ENCODE data around the gene AATK. TPM values are rescaled to one million over a fixed set of nuclear protein-coding genes. Genes with fewer than 3 reads are reported as not detected.
"Not testable (repeated sequence)": the region's sequence is repeated elsewhere in the genome, so short reads cannot be mapped to it uniquely, and the experiment has no call there.

AATK gene
- total RNA-seq, 1 donor from 2014 or later = 0.70 TPM

- no peak for DNase-seq (ENCODE audit: low spot score)
- no peak for ATAC-seq
These were observed 86.0 kb downstream of the AATK start for GRCh38 chr17:81080019-81080418.

- not testable (repeated sequence) for ATAC-seq; DNase-seq (ENCODE audit: low spot score)
These were observed 87.8 kb downstream of the AATK start for GRCh38 chr17:81078026-81078913.

GRCh38 chr17:81076141-81076679, 89.8 kb downstream of the AATK start:
- no peak for ATAC-seq
- no peak for DNase-seq (ENCODE audit: low spot score)

DNA sequence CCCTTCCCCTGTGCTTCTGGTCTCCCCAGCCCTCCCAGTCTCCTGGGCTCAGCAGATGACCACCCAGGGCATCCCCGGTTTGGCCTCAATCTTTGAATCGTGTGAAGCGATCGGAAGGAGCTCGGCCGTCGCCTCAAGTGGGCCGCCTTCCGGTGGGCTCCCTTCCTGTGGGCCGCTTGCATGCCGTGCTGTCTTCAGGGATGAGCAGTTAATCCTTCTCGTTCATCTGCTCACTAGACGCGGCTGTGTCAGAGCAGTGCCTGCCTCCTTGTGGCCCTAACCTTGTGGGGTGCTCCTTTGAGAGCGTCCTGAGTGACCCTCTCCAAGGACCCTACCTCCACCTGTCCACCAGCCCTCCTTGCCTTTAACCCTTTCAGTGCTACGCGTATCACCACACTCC, 90.7 kb downstream of the AATK start:
- DNase-seq (ENCODE audit: low spot score) (no peak), ATAC-seq (no peak)

DNA sequence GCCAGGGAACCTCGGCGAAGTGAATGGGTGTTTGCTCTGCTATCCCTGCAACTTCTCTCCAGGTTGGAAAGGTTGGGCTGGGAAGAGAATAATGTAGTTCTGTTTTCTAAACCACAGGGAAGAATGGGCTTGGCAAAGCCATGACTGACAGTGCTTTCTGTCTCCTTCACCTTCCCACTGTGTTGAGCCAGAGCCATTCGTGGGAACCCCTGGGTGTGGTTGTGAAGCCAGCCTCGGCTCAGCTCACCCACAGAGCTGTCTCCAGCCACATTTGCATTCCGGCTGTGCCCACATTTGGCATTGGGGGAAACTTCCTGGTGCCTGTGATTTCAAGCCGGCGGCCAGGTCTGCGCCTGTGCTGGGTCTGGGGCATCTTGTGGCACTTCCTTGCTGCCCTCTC, 91.1 kb downstream of the AATK start:
- ATAC-seq = no peak
- no peak for DNase-seq (ENCODE audit: low spot score)

GRCh38 chr17:81073967-81074839, 91.8 kb downstream of the AATK start:
- no peak for ATAC-seq

GRCh38 chr17:81071761-81072741, 94.0 kb downstream of the AATK start:
- ATAC-seq = no peak
- no peak for DNase-seq (ENCODE audit: low spot score)

More at GRCh38 chr17:81073967-81074839, 91.8 kb downstream of the AATK start:
- DNase-seq (ENCODE audit: low spot score) = no peak

- peak; percentile 15 for ATAC-seq
- DNase-seq (ENCODE audit: low spot score) = peak; percentile 63
These were observed 95.3 kb downstream of the AATK start for GRCh38 chr17:81070541-81071246.

DNA sequence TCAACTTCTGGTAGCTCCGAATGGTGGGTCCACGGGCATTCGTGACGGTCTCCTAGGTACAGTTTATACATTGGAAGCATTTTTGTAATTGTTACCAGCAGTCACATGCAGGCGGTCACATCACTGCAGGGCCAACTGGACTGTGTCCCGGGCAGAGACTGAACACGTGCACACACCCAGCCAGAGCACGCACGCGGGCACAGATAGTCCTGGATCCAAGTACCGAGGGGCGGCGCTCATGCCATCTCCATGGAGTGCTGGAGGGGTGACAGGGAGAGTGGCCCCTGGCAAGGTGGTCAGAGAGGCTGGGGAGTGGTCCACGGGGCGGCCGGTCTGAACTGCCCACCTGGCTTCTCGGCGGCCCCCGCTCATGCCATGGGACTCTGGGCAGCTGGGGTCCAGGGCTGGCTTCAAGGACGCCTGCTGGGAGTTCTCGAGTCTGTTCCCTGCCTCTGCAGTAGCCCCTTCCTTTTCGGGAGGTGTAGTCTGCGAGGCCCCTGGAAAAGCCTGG, 96.8 kb downstream of the AATK start:
- DNase-seq (ENCODE audit: low spot score) = peak; percentile 93
- peak; percentile 44 for ATAC-seq

GRCh38 chr17:81068411-81069134, 97.4 kb downstream of the AATK start:
- DNase-seq (ENCODE audit: low spot score) (no peak), ATAC-seq (peak; percentile 8)

DNA sequence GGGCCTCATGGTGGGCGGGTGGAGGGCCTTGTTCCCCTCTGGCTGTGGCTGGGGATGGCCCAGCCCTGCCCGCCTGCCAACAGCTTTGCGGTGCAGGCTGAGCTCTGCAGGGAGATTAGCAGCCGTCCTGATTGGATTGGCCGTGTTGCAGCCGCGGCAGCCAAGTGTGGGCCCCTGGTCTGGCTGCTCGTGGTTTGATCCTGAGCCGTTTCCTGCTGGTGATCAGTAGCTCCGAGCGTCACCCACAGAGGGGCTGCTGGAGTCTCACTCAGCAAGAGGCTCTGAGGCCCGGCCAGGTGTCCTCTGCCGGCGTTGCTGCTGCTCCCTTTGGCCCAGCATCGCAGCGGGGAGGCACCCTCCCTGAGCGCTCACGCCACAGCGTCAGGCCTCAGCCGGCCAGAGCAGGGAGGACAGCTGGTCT, 98.6 kb downstream of the AATK start:
- DNase-seq (ENCODE audit: low spot score) (no peak), ATAC-seq (no peak)

Other genes with a start within 250 kb of the AATK start
- 16.5 TPM for gene CHMP6, start 174.4 kb downstream of the AATK start, total RNA-seq
- 101 TPM for gene BAIAP2, start 131.1 kb downstream of the AATK start, total RNA-seq
- gene PVALEF, start 714 bp downstream of the AATK start, total RNA-seq = not detected
- 2.1 TPM for gene CEP131, start 56.7 kb upstream of the AATK start, total RNA-seq
- gene TEPSIN, start 72.8 kb upstream of the AATK start, total RNA-seq = 33.9 TPM
- 33.3 TPM for gene NDUFAF8, start 73.1 kb upstream of the AATK start, total RNA-seq
- 101 TPM for gene SLC38A10, start 129.1 kb upstream of the AATK start, total RNA-seq
- gene BAHCC1, start 229.2 kb upstream of the AATK start, total RNA-seq = 8.0 TPM